ENCODE data around the gene SNAI1. TPM values are rescaled to one million over a fixed set of nuclear protein-coding genes. Genes with fewer than 3 reads are reported as not detected.
"Not testable (repeated sequence)": the region's sequence is repeated elsewhere in the genome, so short reads cannot be mapped to it uniquely, and the experiment has no call there.

SNAI1 gene
- total RNA-seq, 1 donor = 2.7 TPM

- DNase-seq (ENCODE audit: low read depth) = peak; percentile 89
- no peak overlapping the region for H3K4me3 ChIP-seq (ENCODE audit: low read depth, low read length)
- TF ChIP-seq CTCF (IDR thresholded peaks at IDR 0.05; ENCODE audit: insufficient read depth, low read length) = no peak
Observed at GRCh38 chr20:49948809-49949507, 33.8 kb upstream of the SNAI1 start.

GRCh38 chr20:49951151-49951550, 31.6 kb upstream of the SNAI1 start:
- TF ChIP-seq CTCF (IDR thresholded peaks at IDR 0.05; ENCODE audit: insufficient read depth, low read length) = no peak
- peak; percentile 80 for DNase-seq (ENCODE audit: low read depth)
- H3K4me3 ChIP-seq (ENCODE audit: low read depth, low read length) = no peak overlapping the region

- TF ChIP-seq CTCF (IDR thresholded peaks at IDR 0.05; ENCODE audit: insufficient read depth, low read length) = no peak
- H3K4me3 ChIP-seq (ENCODE audit: low read depth, low read length) = no peak overlapping the region
- no peak for DNase-seq (ENCODE audit: low read depth)
Observed at GRCh38 chr20:49955167-49955566, 27.6 kb upstream of the SNAI1 start.

DNA sequence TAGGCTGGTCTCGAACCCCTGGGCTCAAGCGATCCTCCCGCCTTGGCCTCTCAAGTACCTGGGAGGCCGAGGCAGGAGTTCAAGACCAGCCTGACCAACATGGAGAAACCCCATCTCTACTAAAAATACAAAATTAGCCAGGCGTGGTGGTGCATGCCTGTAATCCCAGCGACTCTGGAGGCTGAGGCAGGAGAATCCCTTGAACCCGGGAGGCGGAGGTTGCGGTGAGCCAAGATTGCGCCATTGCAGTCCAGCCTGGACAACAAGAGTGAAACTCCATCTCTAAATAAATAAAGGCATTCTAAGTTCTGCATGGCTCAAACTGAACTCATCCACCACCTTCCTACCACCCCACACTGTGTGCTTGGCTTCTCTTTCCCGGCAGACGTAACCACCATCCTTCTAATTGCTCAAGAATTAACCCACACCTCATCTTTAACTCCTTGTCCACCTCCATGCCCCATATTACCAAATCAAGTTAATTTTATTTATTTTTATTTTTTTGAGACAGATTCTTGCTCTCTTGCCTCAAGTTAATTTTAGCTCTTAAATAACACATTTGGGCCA, 26.9 kb upstream of the SNAI1 start:
- not testable (repeated sequence) for H3K4me3 ChIP-seq (ENCODE audit: low read depth, low read length); DNase-seq (ENCODE audit: low read depth)

- no peak overlapping the region for H3K4me3 ChIP-seq (ENCODE audit: low read depth, low read length)
- DNase-seq (ENCODE audit: low read depth) = no peak
- no peak for TF ChIP-seq CTCF (IDR thresholded peaks at IDR 0.05; ENCODE audit: insufficient read depth, low read length)
Observed at GRCh38 chr20:49956689-49957088, 26.1 kb upstream of the SNAI1 start.

- H3K4me3 ChIP-seq (ENCODE audit: low read depth, low read length); DNase-seq (ENCODE audit: low read depth): not testable (repeated sequence)
Observed at GRCh38 chr20:49957089-49957938, 25.5 kb upstream of the SNAI1 start.

DNA sequence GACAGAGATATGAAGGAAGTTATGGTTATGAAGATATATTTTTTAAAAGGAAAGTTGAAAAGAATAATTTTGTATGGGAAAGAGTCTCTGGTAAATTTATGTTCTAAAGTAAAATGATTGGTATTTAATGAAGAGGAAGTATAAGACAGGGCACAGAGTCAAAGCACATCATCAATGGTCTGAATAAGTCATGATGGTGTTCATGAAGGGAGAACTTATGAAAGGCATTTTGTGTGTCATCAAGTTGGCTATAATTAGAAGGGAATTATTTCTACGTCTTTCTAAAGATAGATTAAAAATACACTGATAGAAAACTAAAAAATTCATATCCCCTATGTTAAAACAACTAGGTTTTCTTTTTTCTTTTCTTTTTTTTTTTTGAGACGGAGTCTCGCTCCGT, 21.4 kb upstream of the SNAI1 start:
- no peak overlapping the region for H3K4me3 ChIP-seq (ENCODE audit: low read depth, low read length)
- DNase-seq (ENCODE audit: low read depth) = no peak
- no peak for TF ChIP-seq CTCF (IDR thresholded peaks at IDR 0.05; ENCODE audit: insufficient read depth, low read length)
